SK-N-SH treated with all-trans-retinoic acid at 6 μM for 48 hours (cell line): ENCODE results near the gene PPM1H.

Experiments used
- ATAC-seq: fragments of 200-7000 bp; cut with Tn5 transposase; 3 replicates; pipeline ENCODE4 v1.9.1; 2020; ENCODE audit warnings: mild to moderate bottlenecking, moderate library complexity
- ARNTL ChIP-seq: fragments of 450-650 bp; formaldehyde crosslinking; IDR thresholded peaks from 2 replicates; pipeline ENCODE4 v1.5.0; 2020; ENCODE audit warnings: low read depth, mild to moderate bottlenecking, moderate library complexity, borderline replicate concordance
- CREB5 ChIP-seq: fragments of 250-450 bp; sonication (Bioruptor Pico); IDR thresholded peaks from 2 replicates; pipeline ENCODE4 v1.5.1; 2020; ENCODE audit warnings: low read depth, mild to moderate bottlenecking, moderate library complexity
- CSDC2 ChIP-seq: fragments of 250-450 bp; sonication (Bioruptor Pico); IDR thresholded peaks from 2 replicates; pipeline ENCODE4 v1.5.0; 2020; ENCODE audit warnings: mild to moderate bottlenecking, moderate library complexity
- ESRRG ChIP-seq: fragments of 250-450 bp; sonication (Bioruptor Pico); IDR thresholded peaks from 2 replicates; pipeline ENCODE4 v1.6.1; 2021; ENCODE audit warnings: mild to moderate bottlenecking
- GLIS3 ChIP-seq: fragments of 250-450 bp; sonication (Bioruptor Pico); IDR thresholded peaks from 2 replicates; pipeline ENCODE4 v1.5.0; 2020; ENCODE audit warnings: mild to moderate bottlenecking, moderate library complexity
- ISL1 ChIP-seq: fragments of 250-450 bp; sonication (Bioruptor Pico); IDR thresholded peaks from 2 replicates; pipeline ENCODE4 v2.1.2; 2022; ENCODE audit warnings: mild to moderate bottlenecking, moderate library complexity
- OSR1 ChIP-seq: fragments of 250-450 bp; sonication (Bioruptor Pico); IDR thresholded peaks from 2 replicates; pipeline ENCODE4 v1.8.0; 2022; ENCODE audit warnings: moderate library complexity, mild to moderate bottlenecking, inconsistent platforms
- PATZ1 ChIP-seq: fragments of 250-450 bp; sonication (Bioruptor Pico); IDR thresholded peaks from 2 replicates; pipeline ENCODE4 v1.8.0; 2020; ENCODE audit warnings: mild to moderate bottlenecking, moderate library complexity, borderline replicate concordance
- PPARA ChIP-seq: fragments of 250-450 bp; sonication (Bioruptor Pico); IDR thresholded peaks from 2 replicates; pipeline ENCODE4 v1.5.0; 2020; ENCODE audit warnings: mild to moderate bottlenecking, borderline replicate concordance
- RARB ChIP-seq: fragments of 250-450 bp; sonication (Bioruptor Pico); IDR thresholded peaks from 2 replicates; pipeline ENCODE4 v1.8.0; 2021; ENCODE audit warnings: mild to moderate bottlenecking, moderate library complexity
- TCF4 ChIP-seq: fragments of 250-450 bp; sonication (Bioruptor Pico); IDR thresholded peaks from 2 replicates; pipeline ENCODE4 v1.8.0; 2021; ENCODE audit warnings: mild to moderate bottlenecking, moderate library complexity, borderline replicate concordance
- ZC3H10 ChIP-seq: fragments of 250-450 bp; sonication (Bioruptor Pico); IDR thresholded peaks from 2 replicates; pipeline ENCODE4 v1.5.1; 2021; ENCODE audit warnings: mild to moderate bottlenecking, moderate library complexity
- ZFP3 ChIP-seq: fragments of 250-450 bp; sonication (Bioruptor Pico); IDR thresholded peaks from 2 replicates; pipeline ENCODE4 v1.5.0; 2020; ENCODE audit warnings: mild to moderate bottlenecking, moderate library complexity
- ZFP30 ChIP-seq: fragments of 450-650 bp; formaldehyde crosslinking; IDR thresholded peaks from 2 replicates; pipeline ENCODE4 v1.5.0; 2022; ENCODE audit warnings: mild to moderate bottlenecking, moderate library complexity
- ZNF70 ChIP-seq: fragments of 450-650 bp; formaldehyde crosslinking; IDR thresholded peaks from 2 replicates; pipeline ENCODE4 v1.5.0; 2020; ENCODE audit warnings: mild to moderate bottlenecking, moderate library complexity
- ZNF8 ChIP-seq: fragments of 450-650 bp; formaldehyde crosslinking; IDR thresholded peaks from 2 replicates; pipeline ENCODE4 v1.5.0; 2020; ENCODE audit warnings: mild to moderate bottlenecking, moderate library complexity
- TF ChIP-seq, protein P1 (sequence below): fragments of 250-450 bp; sonication (Bioruptor Pico); IDR thresholded peaks from 2 replicates; pipeline ENCODE4 v1.8.0; 2021; ENCODE audit warnings: low read depth, mild to moderate bottlenecking, moderate library complexity, borderline replicate concordance
- TF ChIP-seq, protein P2 (sequence below): fragments of 250-450 bp; sonication (Bioruptor Pico); IDR thresholded peaks from 2 replicates; pipeline ENCODE4 v1.5.1; 2021; ENCODE audit warnings: mild to moderate bottlenecking, moderate library complexity
- TF ChIP-seq, protein P3 (sequence below): fragments of 250-450 bp; sonication (Bioruptor Pico); IDR thresholded peaks from 2 replicates; pipeline ENCODE4 v1.5.0; 2020; ENCODE audit warnings: mild to moderate bottlenecking, moderate library complexity

Gene PPM1H

GRCh38 chr12:62599854-62600437 lies 335.0 kb downstream of the PPM1H start:
- TF ChIP-seq ARNTL (no peak), ZNF8 (CRISPR knock-in tag) (no peak), ZFP3 (no peak), TCF4 (CRISPR knock-in tag) (no peak)
- TF ChIP-seq, protein P1, sequence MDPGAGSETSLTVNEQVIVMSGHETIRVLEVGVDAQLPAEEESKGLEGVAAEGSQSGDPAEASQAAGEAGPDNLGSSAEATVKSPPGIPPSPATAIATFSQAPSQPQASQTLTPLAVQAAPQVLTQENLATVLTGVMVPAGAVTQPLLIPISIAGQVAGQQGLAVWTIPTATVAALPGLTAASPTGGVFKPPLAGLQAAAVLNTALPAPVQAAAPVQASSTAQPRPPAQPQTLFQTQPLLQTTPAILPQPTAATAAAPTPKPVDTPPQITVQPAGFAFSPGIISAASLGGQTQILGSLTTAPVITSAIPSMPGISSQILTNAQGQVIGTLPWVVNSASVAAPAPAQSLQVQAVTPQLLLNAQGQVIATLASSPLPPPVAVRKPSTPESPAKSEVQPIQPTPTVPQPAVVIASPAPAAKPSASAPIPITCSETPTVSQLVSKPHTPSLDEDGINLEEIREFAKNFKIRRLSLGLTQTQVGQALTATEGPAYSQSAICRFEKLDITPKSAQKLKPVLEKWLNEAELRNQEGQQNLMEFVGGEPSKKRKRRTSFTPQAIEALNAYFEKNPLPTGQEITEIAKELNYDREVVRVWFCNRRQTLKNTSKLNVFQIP (CRISPR knock-in tag) = no peak
- TF ChIP-seq, all 23 proteins: peak for 0
- no peak for ATAC-seq

- TF ChIP-seq ZNF70 (CRISPR knock-in tag) = no peak
- TF ChIP-seq CSDC2 (CRISPR knock-in tag) = no peak
- TF ChIP-seq ZNF8 (CRISPR knock-in tag) = no peak
- TF ChIP-seq, protein P2, sequence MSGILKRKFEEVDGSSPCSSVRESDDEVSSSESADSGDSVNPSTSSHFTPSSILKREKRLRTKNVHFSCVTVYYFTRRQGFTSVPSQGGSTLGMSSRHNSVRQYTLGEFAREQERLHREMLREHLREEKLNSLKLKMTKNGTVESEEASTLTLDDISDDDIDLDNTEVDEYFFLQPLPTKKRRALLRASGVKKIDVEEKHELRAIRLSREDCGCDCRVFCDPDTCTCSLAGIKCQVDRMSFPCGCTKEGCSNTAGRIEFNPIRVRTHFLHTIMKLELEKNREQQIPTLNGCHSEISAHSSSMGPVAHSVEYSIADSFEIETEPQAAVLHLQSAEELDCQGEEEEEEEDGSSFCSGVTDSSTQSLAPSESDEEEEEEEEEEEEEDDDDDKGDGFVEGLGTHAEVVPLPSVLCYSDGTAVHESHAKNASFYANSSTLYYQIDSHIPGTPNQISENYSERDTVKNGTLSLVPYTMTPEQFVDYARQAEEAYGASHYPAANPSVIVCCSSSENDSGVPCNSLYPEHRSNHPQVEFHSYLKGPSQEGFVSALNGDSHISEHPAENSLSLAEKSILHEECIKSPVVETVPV (CRISPR knock-in tag) = no peak
- TF ChIP-seq ISL1 (CRISPR knock-in tag) = no peak
- TF ChIP-seq CREB5 (CRISPR knock-in tag) = no peak
- TF ChIP-seq PPARA (CRISPR knock-in tag) = no peak
- TF ChIP-seq GLIS3 (CRISPR knock-in tag) = no peak
- TF ChIP-seq, protein P1 (CRISPR knock-in tag) = no peak
- TF ChIP-seq ESRRG (CRISPR knock-in tag) = no peak
- TF ChIP-seq OSR1 (CRISPR knock-in tag) = no peak
- TF ChIP-seq ZC3H10 (CRISPR knock-in tag) = no peak
- no peak for TF ChIP-seq ZFP30
- TF ChIP-seq, protein P3, sequence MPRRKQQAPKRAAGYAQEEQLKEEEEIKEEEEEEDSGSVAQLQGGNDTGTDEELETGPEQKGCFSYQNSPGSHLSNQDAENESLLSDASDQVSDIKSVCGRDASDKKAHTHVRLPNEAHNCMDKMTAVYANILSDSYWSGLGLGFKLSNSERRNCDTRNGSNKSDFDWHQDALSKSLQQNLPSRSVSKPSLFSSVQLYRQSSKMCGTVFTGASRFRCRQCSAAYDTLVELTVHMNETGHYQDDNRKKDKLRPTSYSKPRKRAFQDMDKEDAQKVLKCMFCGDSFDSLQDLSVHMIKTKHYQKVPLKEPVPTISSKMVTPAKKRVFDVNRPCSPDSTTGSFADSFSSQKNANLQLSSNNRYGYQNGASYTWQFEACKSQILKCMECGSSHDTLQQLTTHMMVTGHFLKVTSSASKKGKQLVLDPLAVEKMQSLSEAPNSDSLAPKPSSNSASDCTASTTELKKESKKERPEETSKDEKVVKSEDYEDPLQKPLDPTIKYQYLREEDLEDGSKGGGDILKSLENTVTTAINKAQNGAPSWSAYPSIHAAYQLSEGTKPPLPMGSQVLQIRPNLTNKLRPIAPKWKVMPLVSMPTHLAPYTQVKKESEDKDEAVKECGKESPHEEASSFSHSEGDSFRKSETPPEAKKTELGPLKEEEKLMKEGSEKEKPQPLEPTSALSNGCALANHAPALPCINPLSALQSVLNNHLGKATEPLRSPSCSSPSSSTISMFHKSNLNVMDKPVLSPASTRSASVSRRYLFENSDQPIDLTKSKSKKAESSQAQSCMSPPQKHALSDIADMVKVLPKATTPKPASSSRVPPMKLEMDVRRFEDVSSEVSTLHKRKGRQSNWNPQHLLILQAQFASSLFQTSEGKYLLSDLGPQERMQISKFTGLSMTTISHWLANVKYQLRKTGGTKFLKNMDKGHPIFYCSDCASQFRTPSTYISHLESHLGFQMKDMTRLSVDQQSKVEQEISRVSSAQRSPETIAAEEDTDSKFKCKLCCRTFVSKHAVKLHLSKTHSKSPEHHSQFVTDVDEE (CRISPR knock-in tag) = no peak
- ATAC-seq = no peak
These were observed 336.1 kb downstream of the PPM1H start for GRCh38 chr12:62598846-62599245.

DNA sequence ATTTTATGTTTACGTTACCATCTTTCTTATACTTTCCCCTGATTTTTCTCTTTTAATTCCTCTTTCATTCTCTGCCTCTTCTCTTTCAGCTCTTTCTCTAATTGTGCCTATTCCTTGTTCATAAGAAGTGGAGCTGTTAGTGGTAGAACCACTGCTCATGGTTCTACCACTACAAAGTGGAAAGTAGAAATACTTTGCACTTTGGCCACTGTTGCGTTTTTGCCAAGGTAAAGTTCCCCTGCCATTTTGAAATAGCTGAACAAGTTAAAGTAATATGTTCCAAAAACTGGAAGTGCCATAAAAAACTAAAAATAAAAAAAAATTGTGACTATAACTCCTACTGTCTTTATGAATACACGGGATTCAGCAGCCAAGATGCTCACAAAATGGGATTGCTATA lies 337.7 kb downstream of the PPM1H start:
- TF ChIP-seq PATZ1 (CRISPR knock-in tag) = no peak
- no peak for TF ChIP-seq RARB (CRISPR knock-in tag)
- TF ChIP-seq ZFP3 = no peak
- TF ChIP-seq CSDC2 (CRISPR knock-in tag) = no peak
- no peak for ATAC-seq
